Activated CD4-positive, alpha-beta T cell treated with anti-CD3 and anti-CD28 coated beads for 24 hours (primary cell): ENCODE data around the gene COL4A2.
"Not testable (repeated sequence)": the region's sequence is repeated elsewhere in the genome, so short reads cannot be mapped to it uniquely, and the experiment has no call there.

Experiments used
- DNase-seq, 2 donors: peaks; one replicate each; pipeline ENCODE4 v3.0.0-alpha.2; 2020; ENCODE audit warnings: low read depth in 2 of 2

The COL4A2 gene

GRCh38 chr13:110517505-110518225 is 210.6 kb downstream of the COL4A2 start:
- DNase-seq, result no peak

DNA sequence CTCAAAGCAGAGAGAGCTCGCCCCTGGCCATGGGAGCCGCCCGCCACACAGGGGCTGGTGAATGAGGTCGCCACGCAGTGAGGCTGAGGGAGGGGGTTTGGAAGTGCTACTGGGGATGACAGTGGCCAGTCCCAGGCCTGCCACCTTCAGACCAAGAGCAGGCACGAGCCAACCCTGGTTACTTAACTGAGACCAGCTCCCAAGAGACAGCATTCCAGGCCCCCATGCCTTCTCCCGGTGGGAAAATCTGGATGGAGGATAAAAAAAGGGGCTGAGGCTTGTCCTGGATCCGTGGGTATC is 211.1 kb downstream of the COL4A2 start:
- no peak for DNase-seq

DNA sequence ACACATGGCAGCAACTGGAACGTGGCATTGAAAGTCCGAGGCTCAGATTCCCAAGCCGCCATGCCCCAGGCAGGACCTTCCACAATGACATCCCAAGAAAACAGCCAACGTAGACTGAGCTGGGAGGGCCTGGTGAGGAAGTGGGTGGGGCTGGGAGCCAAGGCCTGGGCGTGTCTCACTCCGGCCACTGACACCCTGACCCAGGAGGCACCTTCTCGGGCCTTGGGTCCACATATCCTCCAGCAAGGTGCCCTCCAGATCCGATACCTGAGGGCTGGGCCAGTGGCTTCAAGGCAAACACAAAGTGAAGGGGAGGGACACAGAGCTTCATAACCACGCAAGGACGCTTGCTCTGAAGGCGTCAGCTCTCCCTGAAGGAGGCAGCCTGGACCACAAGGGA is 211.5 kb downstream of the COL4A2 start:
- no peak for DNase-seq

DNA sequence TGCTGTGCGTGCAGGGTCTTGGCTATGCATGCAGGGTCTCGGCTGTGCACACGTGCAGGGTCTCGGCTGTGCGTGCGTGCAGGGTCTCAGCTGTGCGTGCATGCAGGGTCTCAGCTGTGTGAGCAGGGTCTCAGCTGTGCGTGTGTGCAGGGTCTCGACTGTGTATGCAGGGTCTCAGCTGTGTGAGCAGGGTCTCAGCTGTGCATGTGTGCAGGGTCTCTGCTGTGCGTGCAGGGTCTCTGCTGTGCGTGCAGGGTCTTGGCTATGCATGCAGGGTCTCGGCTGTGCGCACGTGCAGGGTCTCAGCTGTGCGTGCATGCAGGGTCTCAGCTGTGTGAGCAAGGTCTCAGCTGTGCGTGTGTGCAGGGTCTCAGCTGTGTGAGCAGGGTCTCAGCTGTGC is 212.0 kb downstream of the COL4A2 start:
- no peak for DNase-seq

DNA sequence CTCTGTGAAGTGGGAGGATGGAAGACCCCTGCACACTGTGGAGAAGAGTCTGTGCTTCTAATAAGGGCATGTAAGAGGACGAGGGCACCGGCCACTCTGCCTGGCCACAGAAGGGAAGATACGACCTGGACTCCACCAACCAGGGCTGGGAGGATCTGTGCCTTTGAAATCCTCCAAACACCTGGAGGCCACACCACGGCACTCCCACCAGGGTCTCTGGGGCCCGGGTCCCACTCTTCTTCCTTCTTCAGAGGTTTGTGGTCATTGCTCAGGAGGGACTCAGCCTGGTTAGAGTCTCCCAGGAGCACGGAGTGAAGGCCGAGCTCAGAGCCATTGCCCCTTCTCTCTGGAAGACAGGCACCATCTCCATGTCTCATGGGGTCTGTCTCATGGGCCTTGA is 212.4 kb downstream of the COL4A2 start:
- no peak for DNase-seq

DNA sequence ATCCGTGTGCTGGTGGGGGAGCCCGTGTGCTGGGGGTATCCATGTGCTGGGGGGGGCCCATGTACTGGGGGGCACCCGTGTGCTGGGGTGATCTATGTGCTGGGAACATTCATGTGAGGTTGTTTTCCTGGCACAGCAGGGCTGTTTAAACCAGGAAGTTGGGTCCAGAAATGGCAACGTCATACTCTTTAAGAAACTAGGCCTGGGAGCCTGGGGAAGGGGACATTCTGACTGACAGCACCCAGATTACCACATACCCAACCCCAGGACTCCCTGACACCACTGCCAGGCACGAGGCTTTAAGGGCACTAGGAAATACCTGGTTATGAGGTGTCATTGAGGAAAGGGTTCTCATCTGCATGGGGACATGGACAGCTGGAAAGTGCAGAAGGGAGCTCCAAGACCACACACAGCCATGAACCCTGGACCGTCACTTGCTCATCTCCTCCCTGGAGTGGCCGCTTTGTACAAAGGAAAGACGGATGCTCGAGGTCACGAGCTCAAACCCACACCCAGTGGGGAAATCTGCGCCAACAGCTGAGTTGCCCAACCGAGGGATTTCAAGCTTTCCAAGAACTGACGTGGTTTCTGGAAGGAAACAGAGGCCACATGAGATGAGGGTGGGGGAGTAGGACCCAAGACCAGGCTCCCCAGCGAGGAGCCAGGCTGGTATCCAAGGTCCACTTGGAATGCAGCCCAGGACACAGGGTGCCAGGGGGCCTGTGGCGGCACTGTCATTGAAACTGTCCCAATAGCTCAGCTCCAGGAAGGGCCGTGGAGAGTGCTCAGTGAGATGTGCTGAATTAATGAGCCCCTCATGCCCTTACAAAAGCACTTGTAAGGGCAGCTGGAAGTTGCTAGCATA is 213.6 kb downstream of the COL4A2 start:
- DNase-seq, result no peak

DNA sequence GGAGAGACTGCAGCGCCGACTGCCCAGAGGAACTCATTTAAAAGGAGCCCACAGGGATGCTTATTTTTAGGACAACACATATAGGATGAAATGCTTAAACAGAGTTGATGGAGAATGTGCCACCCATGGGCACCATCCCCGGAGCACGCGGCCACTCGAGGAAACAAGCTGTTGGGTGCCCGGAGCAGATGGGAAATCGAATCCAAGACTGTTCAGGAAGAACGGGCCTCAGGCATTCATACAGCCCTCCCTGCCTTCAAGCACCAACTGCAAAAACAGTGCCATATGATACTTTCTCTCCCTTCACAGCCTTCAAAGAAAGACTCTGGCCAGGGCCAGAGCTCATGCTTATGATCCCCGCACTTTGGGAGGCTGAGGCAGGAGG is 214.2 kb downstream of the COL4A2 start:
- no peak for DNase-seq

DNA sequence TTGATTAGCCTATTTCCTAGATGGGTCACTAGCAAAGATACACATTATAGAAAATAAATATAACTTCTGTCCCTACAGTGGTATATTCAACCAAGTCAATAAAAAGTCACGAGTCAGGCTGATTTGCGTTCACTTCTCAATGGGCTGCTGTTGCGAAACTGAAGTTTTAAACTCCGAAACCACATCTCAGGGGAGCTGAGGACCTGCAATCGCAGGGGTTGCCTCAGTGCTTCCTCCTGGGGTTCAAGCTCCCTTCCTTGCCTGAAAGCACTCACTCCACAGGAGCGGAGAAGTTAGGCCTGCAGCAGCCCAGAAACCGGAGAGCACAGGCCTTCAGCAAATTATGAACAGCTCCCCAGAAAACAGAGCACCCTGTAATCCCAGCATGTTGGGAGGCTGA is 214.9 kb downstream of the COL4A2 start:
- no peak for DNase-seq

- no peak for DNase-seq
Measured at GRCh38 chr13:110522721-110523120, 215.6 kb downstream of the COL4A2 start.

DNA sequence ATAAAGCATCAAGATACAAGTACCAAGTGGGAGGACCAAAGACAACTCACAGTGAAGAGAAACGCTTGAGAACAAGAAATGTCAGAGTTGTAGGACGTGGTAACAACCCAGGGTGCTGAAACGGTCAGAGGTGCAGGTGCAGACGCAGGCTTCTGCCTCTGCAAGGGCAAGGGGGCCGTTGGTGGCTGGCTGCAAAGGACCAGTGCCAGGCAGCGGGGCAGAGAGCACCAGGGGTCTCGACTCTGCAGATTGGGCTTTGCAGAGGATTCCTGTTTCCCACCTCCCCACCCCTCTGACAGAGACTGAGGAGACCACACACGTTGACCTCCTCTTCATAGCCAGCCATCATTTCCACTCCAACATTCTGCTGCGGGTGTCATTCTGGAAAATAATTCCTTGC is 216.1 kb downstream of the COL4A2 start:
- DNase-seq, result no peak

GRCh38 chr13:110523838-110524540 is 216.9 kb downstream of the COL4A2 start:
- no peak for DNase-seq

GRCh38 chr13:110524541-110525257 is 217.6 kb downstream of the COL4A2 start:
- no peak for DNase-seq

DNA sequence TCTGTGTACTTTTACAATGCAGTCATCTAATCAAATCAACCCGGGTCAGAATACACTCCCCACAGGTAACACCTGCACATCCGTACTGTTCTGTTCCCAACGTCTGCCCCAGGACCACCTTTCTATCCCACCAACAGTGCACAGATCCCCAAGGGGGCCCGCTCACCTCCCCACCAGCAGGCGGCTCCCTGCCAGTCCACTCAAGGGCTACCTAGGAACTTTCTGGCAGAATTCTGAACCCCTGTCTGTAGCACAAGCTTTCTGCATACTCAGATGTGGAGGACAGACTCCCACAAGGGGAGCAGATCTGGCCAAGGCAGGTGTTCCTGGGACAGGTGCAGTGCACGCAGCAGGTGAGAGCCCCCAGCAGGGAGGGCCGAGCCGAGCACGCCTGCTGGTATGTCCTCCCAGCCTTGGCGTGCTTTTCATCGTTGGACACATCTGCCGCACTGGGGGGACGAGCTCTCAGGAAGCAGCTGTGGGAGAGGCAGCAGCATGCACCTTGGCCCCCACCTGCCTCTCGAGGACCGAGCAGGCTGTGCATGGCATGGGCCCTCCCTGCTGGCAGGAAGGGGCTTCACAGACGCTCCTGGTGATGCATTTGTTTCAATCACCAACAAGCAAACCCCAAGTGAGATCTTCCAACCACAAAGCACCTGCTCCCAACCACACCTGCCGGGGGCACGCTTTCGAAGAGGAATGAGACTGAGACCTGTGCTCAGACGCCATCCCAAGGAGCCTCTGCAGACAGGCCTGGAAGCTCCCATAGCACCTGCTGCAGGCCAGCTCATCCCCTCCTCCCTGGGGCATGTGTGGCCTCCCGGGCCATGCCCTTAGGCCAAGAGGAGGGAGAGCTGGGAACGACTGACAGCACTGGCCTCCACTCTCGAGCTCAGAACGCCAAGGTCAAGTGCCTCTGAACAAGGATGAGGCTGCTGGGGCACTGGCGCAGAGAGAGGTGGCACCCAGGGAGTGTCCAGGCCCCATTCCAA is 218.5 kb downstream of the COL4A2 start:
- DNase-seq, result no peak

DNA sequence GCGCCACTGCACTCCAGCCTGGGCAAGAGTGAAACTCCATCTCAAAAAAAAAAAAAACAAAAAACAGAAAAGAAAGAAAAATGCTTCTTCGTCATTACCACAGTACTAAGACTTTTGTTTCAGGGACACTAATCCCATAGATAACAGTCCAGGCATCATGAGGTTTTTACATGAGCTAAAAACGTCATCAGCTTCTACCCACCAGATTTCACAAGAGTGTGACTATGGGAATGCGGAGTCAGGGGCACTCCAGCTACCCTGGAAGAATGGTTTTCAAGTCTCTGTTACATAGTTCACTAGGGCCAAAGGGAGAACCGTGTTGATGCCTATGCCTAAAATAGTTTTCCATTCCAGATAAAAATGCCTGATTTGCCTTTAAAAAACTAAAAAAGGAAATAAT is 221.3 kb downstream of the COL4A2 start:
- no peak for DNase-seq

- DNase-seq, result no peak
Measured at GRCh38 chr13:110528911-110529310, 221.8 kb downstream of the COL4A2 start.

- no peak for DNase-seq
Measured at GRCh38 chr13:110529522-110530311, 222.6 kb downstream of the COL4A2 start.

- DNase-seq, result no peak
Measured at GRCh38 chr13:110531100-110531499, 224.0 kb downstream of the COL4A2 start.

DNA sequence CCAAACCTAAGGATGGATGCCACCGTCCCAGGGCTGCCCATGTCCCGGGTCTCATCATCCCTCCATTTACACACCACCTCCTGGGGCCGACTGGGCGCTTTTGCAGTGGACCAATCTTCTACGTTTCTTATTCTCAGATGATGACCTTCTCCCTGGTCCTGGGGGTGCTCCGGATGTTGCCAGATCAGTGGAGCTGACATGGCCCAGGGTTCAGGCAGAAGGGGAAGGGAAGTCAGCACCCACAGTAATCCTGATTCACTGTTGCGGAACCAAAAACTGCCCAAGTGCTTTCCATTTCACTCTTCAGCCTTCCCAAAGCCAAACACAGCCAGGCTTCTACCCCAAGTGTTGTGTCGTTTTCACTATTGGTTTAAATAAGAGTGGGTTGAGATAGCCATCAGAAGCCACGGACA is 224.6 kb downstream of the COL4A2 start:
- no peak for DNase-seq

- not testable (repeated sequence) for DNase-seq
Measured at GRCh38 chr13:110532258-110532657, 225.2 kb downstream of the COL4A2 start.
